Astrocyte (in vitro differentiated cells and primary cell): ENCODE results near the gene COX10. TPM values are rescaled to one million over a fixed set of nuclear protein-coding genes. Genes with fewer than 3 reads are reported as not detected.

ENCODE experiments used
- DNase-seq: peaks from one replicate; pipeline ENCODE4 v3.0.0-alpha.2; 2010; ENCODE audit warnings: low read depth
- FAIRE-seq: peaks from 2 replicates; lab custom pipeline; 2011; peaks lifted over from hg19 to GRCh38; lab: Jason Lieb, UNC
- H2AFZ ChIP-seq: 2 replicates; pipeline ENCODE4 v1.6.0; 2012; ENCODE audit warnings: low read depth, low read length, inconsistent platforms
- H3K27ac ChIP-seq: 2 replicates; pipeline ENCODE4 v1.5.1; 2011; ENCODE audit warnings: low read depth, low read length, inconsistent platforms
- H3K27me3 ChIP-seq: 2 replicates; pipeline ENCODE4 v1.6.0; 2011; ENCODE audit warnings: low read length, inconsistent platforms; ENCODE audit not compliant: insufficient read depth
- H3K36me3 ChIP-seq: 2 replicates; pipeline ENCODE4 v1.5.1; 2011; ENCODE audit warnings: low read length, inconsistent platforms; ENCODE audit not compliant: insufficient read depth
- H3K4me1 ChIP-seq: 2 replicates; pipeline ENCODE4 v1.5.1; 2011; ENCODE audit warnings: low read length, inconsistent platforms; ENCODE audit not compliant: insufficient read depth
- H3K4me2 ChIP-seq: 2 replicates; pipeline ENCODE4 v1.6.0; 2012; ENCODE audit warnings: low read length, inconsistent platforms
- H3K4me3 ChIP-seq: 2 replicates; pipeline ENCODE4 v1.5.1; 2011; ENCODE audit warnings: low read depth, mild to moderate bottlenecking, low read length, inconsistent platforms; ENCODE audit not compliant: insufficient read depth
- H3K79me2 ChIP-seq: 2 replicates; pipeline ENCODE4 v1.6.0; 2012; ENCODE audit warnings: mild to moderate bottlenecking, low read length, inconsistent platforms; ENCODE audit not compliant: insufficient read depth
- H3K9ac ChIP-seq: 2 replicates; pipeline ENCODE4 v1.6.0; 2012; ENCODE audit warnings: mild to moderate bottlenecking, low read length, inconsistent platforms
- H3K9me3 ChIP-seq: 2 replicates; pipeline ENCODE4 v1.5.1; 2012; ENCODE audit warnings: low read depth, mild to moderate bottlenecking, low read length, inconsistent platforms; ENCODE audit not compliant: insufficient read depth
- H4K20me1 ChIP-seq: 2 replicates; pipeline ENCODE4 v1.6.0; 2012; ENCODE audit warnings: low read length, inconsistent platforms; ENCODE audit not compliant: insufficient read depth
- H3K27ac Mint-ChIP-seq: one replicate; pipeline ENCODE4 v1.8.0; 2021; ENCODE audit warnings: mild to moderate bottlenecking, mixed read lengths; ENCODE audit not compliant: unreplicated experiment
- H3K27me3 Mint-ChIP-seq: one replicate; pipeline ENCODE4 v1.8.0; 2021; ENCODE audit warnings: low read depth, mixed read lengths; ENCODE audit not compliant: unreplicated experiment
- H3K36me3 Mint-ChIP-seq: one replicate; pipeline ENCODE4 v1.8.0; 2021; ENCODE audit warnings: low read depth, mixed read lengths; ENCODE audit not compliant: unreplicated experiment
- H3K4me1 Mint-ChIP-seq: one replicate; pipeline ENCODE4 v1.8.0; 2021; ENCODE audit warnings: low read depth, mixed read lengths; ENCODE audit not compliant: unreplicated experiment
- H3K4me3 Mint-ChIP-seq: one replicate; pipeline ENCODE4 v1.8.0; 2021; ENCODE audit warnings: mild to moderate bottlenecking, moderate library complexity, mixed read lengths; ENCODE audit not compliant: unreplicated experiment
- H3K9me3 Mint-ChIP-seq: one replicate; pipeline ENCODE4 v1.8.0; 2021; ENCODE audit warnings: mild to moderate bottlenecking, mixed read lengths; ENCODE audit not compliant: unreplicated experiment
- CTCF ChIP-seq: IDR thresholded peaks from 2 replicates; pipeline ENCODE4 v1.5.1; 2011; ENCODE audit warnings: low read depth, mild to moderate bottlenecking, inconsistent platforms, low read length, moderate library complexity; ENCODE audit not compliant: insufficient read depth
- EZH2 ChIP-seq: IDR thresholded peaks from 2 replicates; pipeline ENCODE4 v1.6.1; 2012; ENCODE audit warnings: mild to moderate bottlenecking, low read length, inconsistent platforms; ENCODE audit not compliant: insufficient read depth
- total RNA-seq: library from RNA; stranded (reverse); gene quantifications from 2 replicates; pipeline ENCODE4 v1.2.1, GENCODE V29; 2021

The COX10 gene
- total RNA-seq, 1 donor from 2014 or later, result 16.4 TPM

GRCh38 chr17:14125518-14126137 is 56.3 kb downstream of the COX10 start:
- peaks cover 3% of the 10 kb centered on the region for H3K4me1 Mint-ChIP-seq
- no peaks in the 10 kb centered on the region for H3K36me3 Mint-ChIP-seq
- H3K27me3 ChIP-seq, result no peaks in the 10 kb centered on the region
- no peaks in the 10 kb centered on the region for H3K36me3 ChIP-seq
- no peaks in the 10 kb centered on the region for H3K9me3 ChIP-seq
- H3K9me3 Mint-ChIP-seq, result no peaks in the 10 kb centered on the region
- DNase-seq, result peak; percentile 12
- H3K27ac Mint-ChIP-seq, result no peak overlapping the region
- TF ChIP-seq EZH2 (no peak), CTCF (no peak)
- FAIRE-seq, result no peak
- H3K27ac ChIP-seq, result no peak overlapping the region
- H3K9ac ChIP-seq, result peak overlapping the region; percentile 47
- H3K79me2 ChIP-seq, result peaks cover 4% of the 10 kb centered on the region
- no peak overlapping the region for H3K4me3 Mint-ChIP-seq
- H3K4me1 ChIP-seq, result no peaks in the 10 kb centered on the region
- no peak overlapping the region for H2AFZ ChIP-seq
- H3K27me3 Mint-ChIP-seq, result no peaks in the 10 kb centered on the region
- H3K4me2 ChIP-seq, result peak overlapping the region; percentile 84
- peaks cover 13% of the 10 kb centered on the region for H4K20me1 ChIP-seq
- H3K4me3 ChIP-seq, result peak overlapping the region; percentile 49

GRCh38 chr17:14133104-14133503 is 63.8 kb downstream of the COX10 start:
- Histone ChIP-seq H3K4me2 (no peak overlapping the region), H4K20me1 (no peaks in the 10 kb centered on the region), H3K9me3 (no peaks in the 10 kb centered on the region), H3K79me2 (no peaks in the 10 kb centered on the region), H3K4me3 (no peak overlapping the region), H3K27ac (no peak overlapping the region), H2AFZ (no peak overlapping the region), H3K4me1 (no peaks in the 10 kb centered on the region), H3K9ac (no peak overlapping the region), H3K27me3 (no peaks in the 10 kb centered on the region), H3K36me3 (no peaks in the 10 kb centered on the region)
- FAIRE-seq (no peak), DNase-seq (no peak)
- no peak overlapping the region for H3K27ac Mint-ChIP-seq
- H3K36me3 Mint-ChIP-seq, result no peaks in the 10 kb centered on the region
- H3K4me1 Mint-ChIP-seq, result peaks cover 2% of the 10 kb centered on the region
- H3K4me3 Mint-ChIP-seq, result no peak overlapping the region
- H3K27me3 Mint-ChIP-seq, result no peaks in the 10 kb centered on the region
- H3K9me3 Mint-ChIP-seq, result no peaks in the 10 kb centered on the region
- no peak for TF ChIP-seq EZH2
- TF ChIP-seq CTCF, result no peak

GRCh38 chr17:14134456-14134855 is 65.2 kb downstream of the COX10 start:
- no peak overlapping the region for H2AFZ ChIP-seq
- Mint-ChIP-seq H3K36me3 (no peaks in the 10 kb centered on the region), H3K27ac (no peak overlapping the region), H3K9me3 (no peaks in the 10 kb centered on the region), H3K4me1 (peaks cover 2% of the 10 kb centered on the region), H3K4me3 (no peak overlapping the region), H3K27me3 (no peaks in the 10 kb centered on the region)
- H3K4me2 ChIP-seq, result no peak overlapping the region
- DNase-seq, result no peak
- H3K4me3 ChIP-seq, result no peak overlapping the region
- TF ChIP-seq EZH2 (no peak), CTCF (no peak)
- no peak overlapping the region for H3K27ac ChIP-seq
- peaks cover 6% of the 10 kb centered on the region for H3K79me2 ChIP-seq
- H3K27me3 ChIP-seq, result no peaks in the 10 kb centered on the region
- FAIRE-seq, result no peak
- no peaks in the 10 kb centered on the region for H3K9me3 ChIP-seq
- H3K9ac ChIP-seq, result no peak overlapping the region
- H4K20me1 ChIP-seq, result no peaks in the 10 kb centered on the region
- H3K4me1 ChIP-seq, result no peaks in the 10 kb centered on the region
- no peaks in the 10 kb centered on the region for H3K36me3 ChIP-seq
